ENCODE measurements around the gene RTP5.

Gene RTP5

GRCh38 chr2:241861264-241861663, 8.3 kb upstream of the RTP5 start:
- H3K4me3 ChIP-seq (ENCODE audit: low read length), result no peak overlapping the region
- no peak for DNase-seq (ENCODE audit: low read depth)
- TF ChIP-seq CTCF (conservative IDR thresholded peaks at IDR 0.05; ENCODE audit: low read depth, low read length), result no peak

- no peak for DNase-seq (ENCODE audit: low read depth)
- no peak for TF ChIP-seq CTCF (conservative IDR thresholded peaks at IDR 0.05; ENCODE audit: low read depth, low read length)
These were observed 7.4 kb upstream of the RTP5 start for GRCh38 chr2:241862093-241862492.

GRCh38 chr2:241862775-241863535, 6.6 kb upstream of the RTP5 start:
- no peak overlapping the region for H3K4me3 ChIP-seq (ENCODE audit: low read length)
- no peak for DNase-seq (ENCODE audit: low read depth)
- TF ChIP-seq CTCF (conservative IDR thresholded peaks at IDR 0.05; ENCODE audit: low read depth, low read length), result no peak

More at GRCh38 chr2:241862093-241862492, 7.4 kb upstream of the RTP5 start:
- no peak overlapping the region for H3K4me3 ChIP-seq (ENCODE audit: low read length)

GRCh38 chr2:241863536-241863954, 6.0 kb upstream of the RTP5 start:
- H3K4me3 ChIP-seq (ENCODE audit: low read length), result no peak overlapping the region
- TF ChIP-seq CTCF (conservative IDR thresholded peaks at IDR 0.05; ENCODE audit: low read depth, low read length), result no peak
- no peak for DNase-seq (ENCODE audit: low read depth)

- no peak overlapping the region for H3K4me3 ChIP-seq (ENCODE audit: low read length)
- TF ChIP-seq CTCF (conservative IDR thresholded peaks at IDR 0.05; ENCODE audit: low read depth, low read length), result no peak
- DNase-seq (ENCODE audit: low read depth), result no peak
These were observed 5.2 kb upstream of the RTP5 start for GRCh38 chr2:241864168-241864849.

GRCh38 chr2:241864850-241865213, 4.7 kb upstream of the RTP5 start:
- H3K4me3 ChIP-seq (ENCODE audit: low read length), result no peak overlapping the region
- DNase-seq (ENCODE audit: low read depth), result no peak
- TF ChIP-seq CTCF (conservative IDR thresholded peaks at IDR 0.05; ENCODE audit: low read depth, low read length), result no peak

Data from retinal pigment epithelial cell (primary cell).